Endothelial cell (in vitro differentiated cells): ENCODE results near the gene PASK. TPM values are rescaled to one million over a fixed set of nuclear protein-coding genes. Genes with fewer than 3 reads are reported as not detected.

Experiments
- DNase-seq: peaks from one replicate; pipeline ENCODE4 v3.0.0; 2021; ENCODE audit warnings: low spot score
- H3K27ac Mint-ChIP-seq: one replicate; pipeline ENCODE4 v1.8.0; 2021; ENCODE audit warnings: mixed read lengths, inconsistent platforms; ENCODE audit not compliant: unreplicated experiment
- H3K27me3 Mint-ChIP-seq: one replicate; pipeline ENCODE4 v1.8.0; 2021; ENCODE audit warnings: mild to moderate bottlenecking, moderate library complexity, mixed read lengths, inconsistent platforms; ENCODE audit not compliant: unreplicated experiment
- H3K36me3 Mint-ChIP-seq: one replicate; pipeline ENCODE4 v1.8.0; 2021; ENCODE audit warnings: mild to moderate bottlenecking, low read depth, mixed read lengths, inconsistent platforms; ENCODE audit not compliant: unreplicated experiment
- H3K4me1 Mint-ChIP-seq: one replicate; pipeline ENCODE4 v1.8.0; 2021; ENCODE audit warnings: mild to moderate bottlenecking, mixed read lengths, inconsistent platforms; ENCODE audit not compliant: unreplicated experiment
- H3K4me3 Mint-ChIP-seq: one replicate; pipeline ENCODE4 v1.8.0; 2021; ENCODE audit warnings: mild to moderate bottlenecking, mixed read lengths, inconsistent platforms; ENCODE audit not compliant: unreplicated experiment
- H3K9me3 Mint-ChIP-seq: one replicate; pipeline ENCODE4 v1.8.0; 2021; ENCODE audit warnings: mixed read lengths, inconsistent platforms; ENCODE audit not compliant: unreplicated experiment
- CTCF ChIP-seq: fragments of 200-600 bp; sonication (generic); IDR thresholded peaks from one replicate; pipeline ENCODE4 v1.5.0; 2021; ENCODE audit warnings: antibody characterized with exemption; ENCODE audit not compliant: unreplicated experiment
- total RNA-seq: library from RNA; stranded (reverse); fragmentation: NEBNext Ultra II Directional; extraction: Animal tissue kit (Norgen Biotek cat#: 25700); gene quantifications from one replicate; pipeline ENCODE4 v1.2.1, GENCODE V29; 2021; ENCODE audit not compliant: unreplicated experiment

PASK gene
- total RNA-seq, 1 donor from 2014 or later = 39.7 TPM

DNA sequence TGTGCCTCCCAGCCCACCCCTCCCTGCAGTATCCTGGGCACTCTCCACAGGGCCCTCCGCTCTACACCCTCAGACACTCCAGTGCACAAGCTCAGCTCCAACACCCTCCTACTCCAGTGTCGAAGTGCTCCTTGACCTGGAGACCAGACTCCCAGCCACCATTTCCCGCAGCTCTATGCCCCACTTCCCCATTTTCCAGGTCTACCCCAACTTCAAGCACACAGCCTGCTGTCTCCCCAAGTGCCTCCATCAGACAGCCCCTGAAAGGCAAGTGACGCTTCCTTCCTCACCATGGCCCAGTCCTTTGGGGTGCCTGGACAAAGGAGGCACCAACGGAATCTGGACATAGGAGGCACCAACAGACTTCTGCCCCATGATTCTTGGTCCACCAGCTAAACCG is 7.2 kb downstream of the PASK start:
- peaks cover 5% of the 10 kb centered on the region for H3K27me3 Mint-ChIP-seq

DNA sequence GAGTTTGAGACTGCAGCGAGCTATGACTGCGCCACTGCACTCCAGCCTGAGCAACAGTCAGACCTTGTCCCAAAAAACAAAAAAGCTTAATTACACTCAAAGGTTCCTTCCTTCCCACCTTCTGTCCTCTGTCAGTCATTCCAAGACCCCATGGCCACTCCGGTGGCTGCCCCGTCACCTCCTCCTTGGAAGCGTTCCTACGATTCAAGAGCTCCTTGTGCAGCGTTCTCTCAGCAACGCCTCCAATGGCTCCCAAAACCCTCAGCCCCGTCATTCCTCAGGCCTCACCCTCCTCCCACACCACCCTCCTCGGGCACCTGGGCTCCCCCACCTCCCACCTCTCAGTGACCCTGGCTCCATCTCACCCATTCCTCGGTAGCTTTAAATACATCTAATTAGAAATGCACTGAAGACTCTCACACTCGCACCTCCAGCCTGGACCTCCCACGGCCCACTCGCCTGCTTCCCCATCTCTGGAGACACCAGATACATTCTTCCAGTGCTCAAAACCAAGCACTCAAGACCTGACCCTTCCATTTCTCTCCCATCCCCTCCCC is 8.0 kb downstream of the PASK start:
- no peak for DNase-seq
- Mint-ChIP-seq H3K9me3 (no peaks in the 10 kb centered on the region), H3K4me1 (peaks cover 3% of the 10 kb centered on the region), H3K4me3 (no peak overlapping the region), H3K27ac (peak overlapping the region; percentile 50), H3K36me3 (peaks cover 31% of the 10 kb centered on the region), H3K27me3 (peaks cover 5% of the 10 kb centered on the region)
- TF ChIP-seq CTCF = no peak

More for the DNA sequence above, 7.2 kb downstream of the PASK start:
- Mint-ChIP-seq H3K27ac (no peak overlapping the region), H3K9me3 (no peaks in the 10 kb centered on the region), H3K36me3 (peaks cover 29% of the 10 kb centered on the region), H3K4me3 (peak overlapping the region; percentile 56), H3K4me1 (peaks cover 3% of the 10 kb centered on the region)
- no peak for DNase-seq
- TF ChIP-seq CTCF = no peak

DNA sequence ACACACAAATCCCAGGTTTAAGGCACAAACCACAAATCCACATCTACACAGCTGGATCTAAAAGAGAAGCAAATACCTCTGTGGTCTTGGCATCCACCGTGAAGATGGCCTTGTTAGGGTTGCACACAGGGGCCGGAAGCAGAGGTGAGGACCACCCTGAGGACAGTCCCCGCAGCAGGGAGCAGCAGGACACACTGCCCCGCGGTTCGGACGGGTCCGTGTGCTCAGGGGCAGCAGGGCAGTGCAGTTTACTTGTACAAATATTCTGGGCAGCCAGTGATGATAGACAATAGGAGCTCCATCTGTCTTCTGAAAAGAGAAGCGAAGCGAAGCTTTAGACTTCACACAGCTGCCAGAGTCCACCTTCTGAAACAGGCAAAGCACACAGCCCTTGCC is 8.8 kb downstream of the PASK start:
- Mint-ChIP-seq H3K27ac (no peak overlapping the region), H3K9me3 (no peaks in the 10 kb centered on the region), H3K27me3 (peaks cover 8% of the 10 kb centered on the region), H3K36me3 (peaks cover 33% of the 10 kb centered on the region), H3K4me3 (peak overlapping the region; percentile 63), H3K4me1 (peaks cover 3% of the 10 kb centered on the region)
- TF ChIP-seq CTCF = no peak
- DNase-seq = no peak

DNA sequence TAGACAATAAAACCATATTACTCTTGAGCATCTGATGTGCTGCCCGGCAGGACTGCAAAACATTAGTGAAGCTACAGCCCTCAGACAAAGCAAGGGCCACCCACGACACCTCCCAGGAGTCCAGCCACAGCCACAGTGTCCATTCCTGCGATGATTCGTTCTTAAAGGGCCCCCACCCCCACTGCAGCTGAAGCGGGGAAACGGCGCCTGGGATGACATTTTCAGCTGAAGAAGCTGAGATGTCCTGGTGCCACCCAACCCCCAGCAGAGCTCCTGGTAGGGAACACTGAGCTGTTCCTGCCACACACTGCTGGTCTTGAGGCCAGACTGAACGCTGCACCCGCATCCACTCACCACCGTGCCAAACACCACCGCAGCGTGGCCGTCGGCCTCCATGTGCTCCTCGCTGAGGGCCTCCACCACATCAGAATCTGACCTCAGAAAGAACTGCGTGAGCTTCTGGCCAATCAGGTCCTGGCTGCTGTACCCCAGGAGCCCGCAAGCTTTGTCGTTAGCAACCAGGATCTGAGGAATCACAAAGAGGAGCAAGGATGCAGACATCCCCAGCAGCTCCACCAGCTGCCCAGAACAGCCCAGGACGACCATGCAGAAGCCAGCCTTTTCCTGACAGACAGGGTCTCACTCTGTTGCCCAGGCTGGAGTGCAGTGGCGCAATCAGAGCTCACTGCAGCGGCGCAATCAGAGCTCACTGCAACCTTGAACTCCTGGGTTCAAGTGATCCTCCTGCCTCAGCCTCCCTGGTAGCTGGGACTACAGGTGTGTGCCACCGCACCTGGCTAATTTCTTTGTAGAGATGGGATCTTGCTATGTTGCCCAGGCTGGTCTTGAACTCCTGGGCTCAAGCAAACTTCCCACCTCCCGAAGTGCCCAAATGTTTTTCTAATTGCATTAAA is 9.5 kb downstream of the PASK start:
- no peak for DNase-seq
- Mint-ChIP-seq H3K4me1 (peaks cover 3% of the 10 kb centered on the region), H3K36me3 (peaks cover 33% of the 10 kb centered on the region), H3K27me3 (peaks cover 8% of the 10 kb centered on the region), H3K4me3 (no peak overlapping the region), H3K9me3 (no peaks in the 10 kb centered on the region), H3K27ac (no peak overlapping the region)
- no peak for TF ChIP-seq CTCF

DNA sequence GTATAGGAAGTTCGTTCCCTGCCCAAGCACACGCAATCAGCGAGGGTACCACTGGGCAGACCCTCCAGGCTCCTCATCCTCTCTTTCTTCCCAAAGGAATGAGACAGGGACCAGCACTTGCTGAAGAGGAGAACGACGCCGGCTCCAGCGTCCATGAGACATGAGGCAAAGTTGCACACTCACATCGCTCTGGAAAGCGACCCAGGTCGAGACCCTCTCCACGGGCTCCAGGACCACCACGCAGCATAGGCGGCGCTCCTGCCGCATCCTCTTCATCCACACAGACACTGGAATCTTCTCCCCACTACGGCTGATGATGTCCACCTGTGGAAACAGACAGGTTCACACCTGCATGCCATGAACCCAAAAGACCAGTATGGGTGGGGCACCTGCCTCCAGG is 10.8 kb downstream of the PASK start:
- Mint-ChIP-seq H3K9me3 (no peaks in the 10 kb centered on the region), H3K27me3 (peaks cover 8% of the 10 kb centered on the region), H3K27ac (no peak overlapping the region), H3K4me1 (no peaks in the 10 kb centered on the region), H3K4me3 (no peak overlapping the region), H3K36me3 (peaks cover 38% of the 10 kb centered on the region)
- no peak for TF ChIP-seq CTCF
- DNase-seq = no peak
